ENCODE results near the gene KAT2B. TPM values are rescaled to one million over a fixed set of nuclear protein-coding genes. Genes with fewer than 3 reads are reported as not detected.

KAT2B gene
- total RNA-seq, 1 donor = 15.9 TPM

GRCh38 chr3:20097015-20097414, 56.8 kb downstream of the KAT2B start:
- H3K4me3 ChIP-seq (ENCODE audit: insufficient read depth, low read length) = no peak overlapping the region
- no peaks in the 10 kb centered on the region for H4K20me1 ChIP-seq (ENCODE audit: insufficient read depth, low read length)
- H3K79me2 ChIP-seq (ENCODE audit: insufficient read depth, low read length) = no peaks in the 10 kb centered on the region
- TF ChIP-seq CTCF (IDR thresholded peaks at IDR 0.05; ENCODE audit: extremely low read depth, low read depth, low read length) = no peak
- no peaks in the 10 kb centered on the region for H3K9me3 ChIP-seq (ENCODE audit: low read depth, low read length)
- no peak overlapping the region for H3K27ac ChIP-seq (ENCODE audit: low read depth, low read length)
- H3K4me1 ChIP-seq (ENCODE audit: insufficient read depth, low read length) = peaks cover 4% of the 10 kb centered on the region
- no peak for DNase-seq (ENCODE audit: insufficient read length, low spot score, missing footprints)
- no peaks in the 10 kb centered on the region for H3K36me3 ChIP-seq (ENCODE audit: insufficient read depth, low read length)
- H3K27me3 ChIP-seq (ENCODE audit: insufficient read depth, low read length) = no peaks in the 10 kb centered on the region
- H2AFZ ChIP-seq (ENCODE audit: low read length) = no peak overlapping the region
- H3K4me2 ChIP-seq (ENCODE audit: insufficient read depth, low read length) = no peak overlapping the region

DNA sequence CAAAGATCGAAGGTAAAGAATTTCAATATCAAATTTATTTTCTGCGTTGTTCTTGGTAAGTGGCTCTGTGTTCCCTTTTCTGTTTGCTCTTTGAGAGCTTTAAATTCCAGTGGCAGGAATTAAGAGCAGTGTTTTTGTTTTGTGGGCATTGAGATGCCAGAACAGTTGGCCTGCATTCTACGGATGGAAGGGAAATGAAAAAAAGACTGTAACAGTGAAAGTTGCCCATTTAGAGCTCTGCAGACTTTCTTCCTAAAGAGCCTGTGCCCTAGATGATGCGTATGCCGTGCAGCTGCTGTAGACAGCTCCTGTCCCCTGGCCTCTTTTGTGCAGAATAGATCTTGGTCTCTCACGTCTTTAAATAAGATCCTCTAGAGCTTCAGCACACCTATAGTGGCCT, 58.8 kb downstream of the KAT2B start:
- no peaks in the 10 kb centered on the region for H3K9me3 ChIP-seq (ENCODE audit: low read depth, low read length)
- DNase-seq (ENCODE audit: insufficient read length, low spot score, missing footprints) = no peak
- H2AFZ ChIP-seq (ENCODE audit: low read length) = no peak overlapping the region
- no peak overlapping the region for H3K27ac ChIP-seq (ENCODE audit: low read depth, low read length)
- no peaks in the 10 kb centered on the region for H3K27me3 ChIP-seq (ENCODE audit: insufficient read depth, low read length)
- no peak overlapping the region for H3K4me2 ChIP-seq (ENCODE audit: insufficient read depth, low read length)
- no peaks in the 10 kb centered on the region for H4K20me1 ChIP-seq (ENCODE audit: insufficient read depth, low read length)
- TF ChIP-seq CTCF (IDR thresholded peaks at IDR 0.05; ENCODE audit: extremely low read depth, low read depth, low read length) = no peak
- H3K36me3 ChIP-seq (ENCODE audit: insufficient read depth, low read length) = no peaks in the 10 kb centered on the region
- H3K79me2 ChIP-seq (ENCODE audit: insufficient read depth, low read length) = no peaks in the 10 kb centered on the region
- peaks cover 4% of the 10 kb centered on the region for H3K4me1 ChIP-seq (ENCODE audit: insufficient read depth, low read length)
- H3K4me3 ChIP-seq (ENCODE audit: insufficient read depth, low read length) = no peak overlapping the region

GRCh38 chr3:20100151-20100550, 59.9 kb downstream of the KAT2B start:
- Histone ChIP-seq H3K4me2 (ENCODE audit: insufficient read depth, low read length) (no peak overlapping the region), H3K4me3 (ENCODE audit: insufficient read depth, low read length) (no peak overlapping the region), H3K79me2 (ENCODE audit: insufficient read depth, low read length) (no peaks in the 10 kb centered on the region), H4K20me1 (ENCODE audit: insufficient read depth, low read length) (no peaks in the 10 kb centered on the region), H3K36me3 (ENCODE audit: insufficient read depth, low read length) (no peaks in the 10 kb centered on the region), H3K27ac (ENCODE audit: low read depth, low read length) (no peak overlapping the region), H2AFZ (ENCODE audit: low read length) (no peak overlapping the region), H3K4me1 (ENCODE audit: insufficient read depth, low read length) (peaks cover 4% of the 10 kb centered on the region), H3K27me3 (ENCODE audit: insufficient read depth, low read length) (no peaks in the 10 kb centered on the region), H3K9me3 (ENCODE audit: low read depth, low read length) (no peaks in the 10 kb centered on the region)
- no peak for DNase-seq (ENCODE audit: insufficient read length, low spot score, missing footprints)
- TF ChIP-seq CTCF (IDR thresholded peaks at IDR 0.05; ENCODE audit: extremely low read depth, low read depth, low read length) = no peak

GRCh38 chr3:20101041-20101440, 60.8 kb downstream of the KAT2B start:
- Histone ChIP-seq H3K27ac (ENCODE audit: low read depth, low read length) (no peak overlapping the region), H3K9me3 (ENCODE audit: low read depth, low read length) (no peaks in the 10 kb centered on the region), H3K4me1 (ENCODE audit: insufficient read depth, low read length) (peaks cover 4% of the 10 kb centered on the region), H3K79me2 (ENCODE audit: insufficient read depth, low read length) (no peaks in the 10 kb centered on the region), H3K4me3 (ENCODE audit: insufficient read depth, low read length) (no peak overlapping the region), H2AFZ (ENCODE audit: low read length) (no peak overlapping the region), H3K36me3 (ENCODE audit: insufficient read depth, low read length) (no peaks in the 10 kb centered on the region), H3K4me2 (ENCODE audit: insufficient read depth, low read length) (no peak overlapping the region), H4K20me1 (ENCODE audit: insufficient read depth, low read length) (no peaks in the 10 kb centered on the region), H3K27me3 (ENCODE audit: insufficient read depth, low read length) (no peaks in the 10 kb centered on the region)
- TF ChIP-seq CTCF (IDR thresholded peaks at IDR 0.05; ENCODE audit: extremely low read depth, low read depth, low read length) = no peak
- DNase-seq (ENCODE audit: insufficient read length, low spot score, missing footprints) = no peak
